ENCODE data around the gene USP50. TPM values are rescaled to one million over a fixed set of nuclear protein-coding genes. Genes with fewer than 3 reads are reported as not detected.

USP50 gene
- 0.47 and 2.0 TPM in 2 replicates for total RNA-seq
- long read RNA-seq: 0 reads

DNA sequence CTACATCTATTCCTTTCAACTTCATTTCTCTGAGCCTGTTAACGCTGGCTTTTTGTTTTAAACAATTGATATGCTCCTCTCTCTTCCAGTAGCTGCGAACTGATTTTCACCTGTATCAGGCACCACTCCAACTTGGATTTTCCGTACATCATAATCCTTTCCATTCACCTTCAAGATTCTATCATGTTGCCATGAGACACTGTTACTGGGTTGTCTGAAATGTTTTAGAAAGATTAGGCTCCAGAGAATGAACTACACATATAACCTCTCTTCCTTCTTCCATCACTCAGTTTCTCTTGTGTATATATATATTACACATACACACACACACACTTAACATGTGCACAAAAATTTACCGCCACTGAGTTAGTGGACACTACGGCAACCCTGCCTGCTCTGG is at the start of gene USP50:
TSS of gene USP50 (minus strand) at position 101 of the 400 bp plus-strand sequence. CDS start 141 bp downstream, outside the sequence.
- DNase-seq (ENCODE audit: extremely low spot score, unreplicated experiment): no peak
- Mint-ChIP-seq H3K27me3 (ENCODE audit: unreplicated experiment) (peaks cover 2% of the 10 kb centered on the region), H3K4me3 (ENCODE audit: unreplicated experiment) (no peak within 1 kb of the TSS), H3K27ac (ENCODE audit: unreplicated experiment) (no peak within 1 kb of the TSS), H3K4me1 (ENCODE audit: unreplicated experiment) (peaks cover 15% of the 10 kb centered on the region), H3K36me3 (ENCODE audit: unreplicated experiment) (no peaks in the 10 kb centered on the region), H3K9me3 (ENCODE audit: unreplicated experiment) (no peaks in the 10 kb centered on the region)
- TF ChIP-seq, protein P1, sequence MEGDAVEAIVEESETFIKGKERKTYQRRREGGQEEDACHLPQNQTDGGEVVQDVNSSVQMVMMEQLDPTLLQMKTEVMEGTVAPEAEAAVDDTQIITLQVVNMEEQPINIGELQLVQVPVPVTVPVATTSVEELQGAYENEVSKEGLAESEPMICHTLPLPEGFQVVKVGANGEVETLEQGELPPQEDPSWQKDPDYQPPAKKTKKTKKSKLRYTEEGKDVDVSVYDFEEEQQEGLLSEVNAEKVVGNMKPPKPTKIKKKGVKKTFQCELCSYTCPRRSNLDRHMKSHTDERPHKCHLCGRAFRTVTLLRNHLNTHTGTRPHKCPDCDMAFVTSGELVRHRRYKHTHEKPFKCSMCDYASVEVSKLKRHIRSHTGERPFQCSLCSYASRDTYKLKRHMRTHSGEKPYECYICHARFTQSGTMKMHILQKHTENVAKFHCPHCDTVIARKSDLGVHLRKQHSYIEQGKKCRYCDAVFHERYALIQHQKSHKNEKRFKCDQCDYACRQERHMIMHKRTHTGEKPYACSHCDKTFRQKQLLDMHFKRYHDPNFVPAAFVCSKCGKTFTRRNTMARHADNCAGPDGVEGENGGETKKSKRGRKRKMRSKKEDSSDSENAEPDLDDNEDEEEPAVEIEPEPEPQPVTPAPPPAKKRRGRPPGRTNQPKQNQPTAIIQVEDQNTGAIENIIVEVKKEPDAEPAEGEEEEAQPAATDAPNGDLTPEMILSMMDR (IDR thresholded peaks at IDR 0.05): no peak

DNA sequence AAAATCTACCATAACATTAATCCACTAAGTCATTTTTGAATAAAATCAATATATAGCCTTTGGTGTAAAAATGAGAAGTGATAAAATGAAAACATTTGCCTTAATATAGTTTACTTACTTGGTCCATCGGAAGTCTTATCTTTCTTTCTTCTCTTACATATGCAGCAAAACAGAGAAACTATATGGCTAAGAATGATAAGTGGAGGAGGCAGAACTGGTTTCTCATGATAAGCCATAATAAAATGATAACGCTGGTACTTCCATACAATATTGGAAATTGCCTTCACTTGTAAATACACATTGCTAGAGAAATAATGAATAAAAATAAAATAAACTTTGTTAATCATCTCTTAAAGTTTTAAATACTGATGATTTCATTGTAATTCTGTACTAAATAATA is 47.8 kb upstream of the USP50 start:
- no peak overlapping the region for H3K27ac Mint-ChIP-seq (ENCODE audit: unreplicated experiment)
- TF ChIP-seq, protein P1 (IDR thresholded peaks at IDR 0.05): no peak
- peaks cover 2% of the 10 kb centered on the region for H3K4me1 Mint-ChIP-seq (ENCODE audit: unreplicated experiment)
- no peaks in the 10 kb centered on the region for H3K9me3 Mint-ChIP-seq (ENCODE audit: unreplicated experiment)
- no peak overlapping the region for H3K4me3 Mint-ChIP-seq (ENCODE audit: unreplicated experiment)
- H3K27me3 Mint-ChIP-seq (ENCODE audit: unreplicated experiment): no peaks in the 10 kb centered on the region
- DNase-seq (ENCODE audit: extremely low spot score, unreplicated experiment): no peak
- H3K36me3 Mint-ChIP-seq (ENCODE audit: unreplicated experiment): peaks cover 48% of the 10 kb centered on the region

DNA sequence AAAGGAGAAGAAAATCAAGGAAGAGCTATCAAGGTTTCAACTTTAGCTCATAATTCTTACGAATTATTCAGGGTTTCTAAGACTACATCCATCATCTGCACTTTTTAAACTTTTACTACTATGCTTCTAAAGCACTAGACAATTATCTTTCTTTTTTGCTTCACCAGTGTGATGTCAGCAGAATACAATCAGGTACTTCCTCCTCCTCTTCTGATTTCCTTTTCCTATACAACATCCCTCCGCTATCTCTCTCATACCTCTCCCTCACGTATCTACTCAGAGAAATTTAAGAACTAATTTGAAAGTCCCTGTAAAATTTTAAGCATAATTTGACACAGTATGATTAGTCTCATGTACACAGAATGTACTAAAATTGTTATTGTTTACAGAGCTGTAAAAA is 47.3 kb upstream of the USP50 start:
- TF ChIP-seq, protein P1 (IDR thresholded peaks at IDR 0.05): no peak
- no peak overlapping the region for H3K4me3 Mint-ChIP-seq (ENCODE audit: unreplicated experiment)
- H3K27me3 Mint-ChIP-seq (ENCODE audit: unreplicated experiment): no peaks in the 10 kb centered on the region
- H3K27ac Mint-ChIP-seq (ENCODE audit: unreplicated experiment): no peak overlapping the region
- peaks cover 2% of the 10 kb centered on the region for H3K4me1 Mint-ChIP-seq (ENCODE audit: unreplicated experiment)
- no peaks in the 10 kb centered on the region for H3K9me3 Mint-ChIP-seq (ENCODE audit: unreplicated experiment)
- DNase-seq (ENCODE audit: extremely low spot score, unreplicated experiment): no peak
- H3K36me3 Mint-ChIP-seq (ENCODE audit: unreplicated experiment): peaks cover 47% of the 10 kb centered on the region

DNA sequence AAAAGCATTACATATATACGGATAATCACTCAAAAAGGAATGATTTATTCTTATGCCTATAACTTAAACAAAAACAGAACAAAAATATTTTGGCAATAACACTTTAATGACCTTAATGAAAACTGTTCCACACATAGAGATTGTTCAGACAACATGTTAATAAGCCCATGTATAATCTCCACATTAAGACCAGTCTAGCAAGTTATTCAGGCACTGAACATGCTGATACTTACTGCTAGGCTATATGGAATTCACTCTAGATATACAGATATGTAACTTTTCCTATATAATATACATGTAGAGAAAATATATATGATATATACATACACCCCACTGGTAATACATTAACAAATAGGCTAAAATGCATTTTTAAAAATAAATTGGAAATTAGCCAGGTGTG is 43.8 kb upstream of the USP50 start:
- no peak for DNase-seq (ENCODE audit: extremely low spot score, unreplicated experiment)
- Mint-ChIP-seq H3K4me3 (ENCODE audit: unreplicated experiment) (no peak overlapping the region), H3K9me3 (ENCODE audit: unreplicated experiment) (no peaks in the 10 kb centered on the region), H3K36me3 (ENCODE audit: unreplicated experiment) (peaks cover 38% of the 10 kb centered on the region), H3K27ac (ENCODE audit: unreplicated experiment) (no peak overlapping the region), H3K4me1 (ENCODE audit: unreplicated experiment) (no peaks in the 10 kb centered on the region), H3K27me3 (ENCODE audit: unreplicated experiment) (no peaks in the 10 kb centered on the region)
- TF ChIP-seq, protein P1 (IDR thresholded peaks at IDR 0.05): no peak

DNA sequence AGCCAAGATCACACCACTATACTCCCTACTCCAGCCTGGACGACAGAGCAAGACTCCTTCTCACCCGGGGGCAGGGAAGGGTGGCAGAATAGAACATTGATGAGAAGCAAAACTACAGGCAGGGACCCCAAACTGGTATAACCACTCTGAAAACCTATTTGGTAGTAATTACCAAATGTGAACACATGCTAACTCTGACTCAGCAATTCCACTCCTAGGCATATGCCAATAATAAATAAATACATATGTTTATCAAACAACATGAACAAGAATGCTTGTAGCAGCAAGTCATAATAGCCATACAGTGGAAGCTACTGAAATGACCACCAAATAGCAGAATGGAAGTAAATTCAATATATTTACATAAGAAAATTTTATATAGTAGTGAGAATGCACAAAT is 31.0 kb upstream of the USP50 start:
- no peak overlapping the region for H3K27ac Mint-ChIP-seq (ENCODE audit: unreplicated experiment)
- no peak overlapping the region for H3K4me3 Mint-ChIP-seq (ENCODE audit: unreplicated experiment)
- H3K27me3 Mint-ChIP-seq (ENCODE audit: unreplicated experiment): no peaks in the 10 kb centered on the region
- H3K4me1 Mint-ChIP-seq (ENCODE audit: unreplicated experiment): no peaks in the 10 kb centered on the region
- H3K36me3 Mint-ChIP-seq (ENCODE audit: unreplicated experiment): peaks cover 48% of the 10 kb centered on the region
- no peaks in the 10 kb centered on the region for H3K9me3 Mint-ChIP-seq (ENCODE audit: unreplicated experiment)
- TF ChIP-seq, protein P1 (IDR thresholded peaks at IDR 0.05): no peak
- DNase-seq (ENCODE audit: extremely low spot score, unreplicated experiment): no peak
